Heart right ventricle (tissue), 16 donors: ENCODE measurements around the gene RANBP3L. TPM values are rescaled to one million over a fixed set of nuclear protein-coding genes. Genes with fewer than 3 reads are reported as not detected.

Experiments
- ATAC-seq, 8 donors: fragments of 200-7000 bp; cut with Tn5 transposase; one replicate each; pipeline ENCODE4 v1.9.1; 2020; ENCODE audit warnings: mild to moderate bottlenecking in 8 of 8, moderate library complexity in 8 of 8, moderate number of reproducible peaks in 1 of 8
- DNase-seq, 2 donors: peaks; one replicate each; pipeline ENCODE4 v3.0.0-alpha.2; 2020
- H3K27ac ChIP-seq, 10 donors: fragments of 200-600 bp; sonication (generic) in 2 of 10; one replicate each; pipeline versions ENCODE4 v1.5.0 to v1.8.0; 2020 to 2022; ENCODE audit warnings: mild to moderate bottlenecking in 3 of 10
- H3K27me3 ChIP-seq, 7 donors: fragments of 200-600 bp; one replicate each; pipeline ENCODE4 v1.8.0; 2021 to 2022; ENCODE audit warnings: mild to moderate bottlenecking in 2 of 7
- H3K36me3 ChIP-seq, 9 donors: fragments of 200-600 bp; sonication (generic) in 1 of 9; one replicate each; pipeline versions ENCODE4 v1.5.0 to v1.8.0; 2020 to 2022; ENCODE audit warnings: mild to moderate bottlenecking in 2 of 9
- H3K4me1 ChIP-seq, 9 donors: fragments of 200-600 bp; sonication (generic) in 1 of 9; one replicate each; pipeline versions ENCODE4 v1.5.0 to v1.8.0; 2020 to 2022; ENCODE audit warnings: mild to moderate bottlenecking in 4 of 9
- H3K4me3 ChIP-seq, 10 donors: fragments of 200-600 bp; sonication (generic) in 2 of 10; one replicate each; pipeline versions ENCODE4 v1.5.0 to v1.8.0; 2020 to 2022; ENCODE audit warnings: mild to moderate bottlenecking in 7 of 10, moderate library complexity in 2 of 10
- H3K9me3 ChIP-seq, 11 donors: fragments of 200-600 bp in 10 of 11; sonication (generic) in 2 of 11; one replicate each; pipeline versions ENCODE4 v1.5.0 to v1.8.0; 2013 to 2022; ENCODE audit warnings: mild to moderate bottlenecking in 2 of 11, control low read depth in 1 of 11, moderate library complexity in 1 of 11
- CTCF ChIP-seq, 9 donors: fragments of 200-600 bp; sonication (generic) in 2 of 9; IDR thresholded peaks; one replicate each; pipeline versions ENCODE4 v1.5.0 to v1.8.0; 2021 to 2022; ENCODE audit warnings: antibody characterized with exemption in 9 of 9, mild to moderate bottlenecking in 5 of 9, moderate library complexity in 1 of 9
- WGBS, 2 donors: extraction: QIAGEN DNeasy Blood & Tissue Kit; methylation state at CpG; one replicate each; pipeline ENCODE4 v1.1.7; 2013; ENCODE audit warnings: inconsistent platforms in 1 of 2; 5-methylcytosine and 5-hydroxymethylcytosine counted together
- intact Hi-C, 10 donors: fragments of 100-400 bp; cut with DNase I; formaldehyde crosslinking; loops; one replicate each; pipeline versions ENCODE4 v1.11.1 to v1.14.2; 2022
- polyA plus RNA-seq, 2 donors: library from polyadenylated mRNA; stranded (reverse); fragments of 200-250 nt; gene quantifications; one replicate each; pipeline ENCODE4 v1.2.3, GENCODE V29; 2013
- total RNA-seq, 10 donors: library from RNA; stranded (reverse); fragmentation: NEBNext Ultra II Directional in 3 of 10; extraction: Animal tissue kit (Norgen Biotek cat#: 25700) in 3 of 10; gene quantifications; one replicate each; pipeline versions ENCODE4 v1.2.1 to v1.2.4, GENCODE V29; 2021 to 2023
- donor health status: Arrhythmogenic right ventricular cardiomyopathy.
- donor health status: ischemic (EF 13 %, LVEDD 7.1; RV severe dilation, severe dysfunction).
- donor health status: healthy with polysubstance abuse.
- donor health status: DM: no; HTN: yes; CAD: no.
- donor health status: DM: no; HTN: no; CAD: no.
- donor health status: ischemic (EF 25% LVEDD 6.9; RV normal size, moderate dysfunction).
- donor health status: ischemic (EF 25% LVEDD 5.7; RV mildly dilated, moderate dysfunction).
- donor health status: healthy.
- donor health status: DM: yes; HTN: yes; CAD: no.
- donor health status: Ischemic cardiomyopathy.
- donor health status: ischemic (EF 35%, LVEDD 5.7; RV mildly dilated, moderate dysfunction).
- donor health status: nonischemic (EF 11% LVEDD 7.7; RV severe dilation, severe dysfunction).
- donor health status: DM: yes; HTN: yes; CAD: no.
- donor health status: PGD.
- donor health status: ischemic (EF 29% LVEDD 5.4; RV normal size, mild dysfunction).
- donor health status: nonischemic (EF 23%, LVEDD 6.1; RV moderate dilation, normal function).

RANBP3L gene
- total and polyA plus RNA-seq, 12 donors = 0.09 to 0.92 (median 0.49) TPM; not detected in 1

GRCh38 chr5:36228505-36228904 is 73.2 kb downstream of the RANBP3L start:
- ATAC-seq = no peak
- DNase-seq = no peak
- H3K27ac ChIP-seq = no peak overlapping the region
- peaks cover 0 to 17% (median 4%) of the 10 kb centered on the region in 9 donors for H3K4me1 ChIP-seq
- no peaks in the 10 kb centered on the region for H3K9me3 ChIP-seq
- no peaks in the 10 kb centered on the region for H3K27me3 ChIP-seq
- H3K4me3 ChIP-seq = no peak overlapping the region
- no peak for TF ChIP-seq CTCF (IDR thresholded peaks at IDR 0.05)
- H3K36me3 ChIP-seq = peaks cover 0 to 33% (median 15%) of the 10 kb centered on the region in 9 donors
- whole genome bisulfite sequencing, 2 donors = 97 to 98% methylated on average over 7 of the region's 7 CpGs
- intact Hi-C loops = no loop called here

- no peaks in the 10 kb centered on the region for H3K27me3 ChIP-seq
These were observed 74.7 kb downstream of the RANBP3L start for GRCh38 chr5:36227046-36227445.

GRCh38 chr5:36222620-36223019 is 79.1 kb downstream of the RANBP3L start:
- intact Hi-C loops = no loop called here
- Histone ChIP-seq H3K9me3 (no peaks in the 10 kb centered on the region), H3K36me3 (peaks cover 0 to 92% (median 25%) of the 10 kb centered on the region in 9 donors), H3K4me1 (no peaks in the 10 kb centered on the region), H3K27ac (no peak overlapping the region), H3K27me3 (no peaks in the 10 kb centered on the region), H3K4me3 (no peak overlapping the region)
- 97 to 100% methylated on average over 1 of the region's 1 CpG for WGBS, 2 donors
- DNase-seq (no peak), ATAC-seq (no peak)
- TF ChIP-seq CTCF (IDR thresholded peaks at IDR 0.05) = no peak

More at GRCh38 chr5:36227046-36227445, 74.7 kb downstream of the RANBP3L start:
- H3K9me3 ChIP-seq = no peaks in the 10 kb centered on the region
- H3K27ac ChIP-seq = no peak overlapping the region
- H3K36me3 ChIP-seq = peaks cover 0 to 48% (median 15%) of the 10 kb centered on the region in 9 donors
- no peak for ATAC-seq
- intact Hi-C loops = no loop called here
- DNase-seq = no peak
- H3K4me1 ChIP-seq = peaks cover 0 to 17% (median 4%) of the 10 kb centered on the region in 9 donors
- H3K4me3 ChIP-seq = no peak overlapping the region
- no peak for TF ChIP-seq CTCF (IDR thresholded peaks at IDR 0.05)

- H3K4me1 ChIP-seq = no peaks in the 10 kb centered on the region
- no peak overlapping the region for H3K27ac ChIP-seq
- no peaks in the 10 kb centered on the region for H3K9me3 ChIP-seq
- H3K36me3 ChIP-seq = peaks cover 0 to 98% (median 10%) of the 10 kb centered on the region in 9 donors
- 99 to 100% methylated on average over 1 of the region's 1 CpG for WGBS, 2 donors
- intact Hi-C loops = no loop called here
- no peak overlapping the region for H3K4me3 ChIP-seq
- H3K27me3 ChIP-seq = no peaks in the 10 kb centered on the region
- no peak for ATAC-seq
- no peak for DNase-seq
- no peak for TF ChIP-seq CTCF (IDR thresholded peaks at IDR 0.05)
These were observed 83.7 kb downstream of the RANBP3L start for GRCh38 chr5:36217988-36218387.
